Kidney tubule cell (primary cell): ENCODE measurements around the gene CLDN2.
"Not testable (repeated sequence)": the region's sequence is repeated elsewhere in the genome, so short reads cannot be mapped to it uniquely, and the experiment has no call there.

ENCODE experiments used
- DNase-seq: peaks from one replicate; pipeline ENCODE4 v3.0.0-alpha.2; 2018; ENCODE audit warnings: low spot score

CLDN2 gene

GRCh38 chrX:106963111-106963510, 42.9 kb downstream of the CLDN2 start:
- no peak for DNase-seq

- DNase-seq: no peak
These were observed 44.1 kb downstream of the CLDN2 start for GRCh38 chrX:106964290-106964689.

DNA sequence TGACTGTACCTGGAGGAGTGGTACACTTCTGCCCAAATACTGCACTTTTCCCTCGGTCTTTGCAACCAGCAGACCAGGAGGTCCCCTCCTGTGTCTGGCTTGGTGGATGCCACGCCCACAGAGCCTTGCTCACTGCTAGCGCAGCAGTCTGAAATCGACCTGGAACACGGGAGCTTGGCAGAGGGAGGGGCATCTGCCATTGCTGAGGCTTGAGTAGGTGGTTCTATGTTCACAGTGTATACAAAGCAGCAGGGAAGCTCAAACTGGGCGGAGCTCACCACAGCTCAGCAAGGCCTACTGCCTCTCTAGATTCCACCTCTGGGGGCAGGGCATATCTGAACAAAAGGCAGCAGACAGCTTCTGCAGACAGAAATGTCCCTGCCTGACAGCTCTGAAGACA, 46.3 kb downstream of the CLDN2 start:
- DNase-seq: not testable (repeated sequence)

- DNase-seq: no peak
These were observed 52.7 kb downstream of the CLDN2 start for GRCh38 chrX:106972896-106973295.

DNA sequence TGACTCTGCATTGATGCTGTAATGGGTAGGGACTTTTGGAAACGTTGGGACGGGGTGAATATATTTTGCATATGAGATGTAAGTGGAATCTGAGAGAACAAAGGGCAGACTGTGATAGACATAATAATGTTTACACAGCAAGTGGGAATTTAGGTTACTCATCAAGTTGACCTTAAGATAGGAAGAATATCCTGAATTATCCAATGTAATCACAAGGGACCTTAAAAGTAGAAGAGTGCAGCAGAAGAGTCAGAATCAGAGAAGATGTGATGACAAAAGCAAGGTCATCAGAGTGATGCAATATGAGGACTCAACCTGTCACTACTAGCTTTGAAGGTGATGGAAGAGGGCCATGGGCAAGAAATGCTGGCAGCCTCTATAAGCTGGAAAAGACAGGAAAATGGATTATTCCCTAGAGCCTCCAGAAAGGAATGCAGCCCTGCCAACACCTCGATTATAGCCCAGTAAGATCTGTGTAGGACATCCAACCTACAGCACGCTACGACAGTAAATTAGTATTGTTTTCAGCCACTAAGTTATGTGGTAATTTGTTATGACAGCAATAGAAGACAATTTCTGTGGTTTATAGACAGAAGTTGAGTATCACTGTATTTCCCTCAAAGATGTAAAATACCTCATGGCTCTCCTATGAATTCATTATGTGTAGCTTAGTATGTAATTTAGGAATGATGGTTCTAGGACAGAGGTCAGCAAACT, 53.4 kb downstream of the CLDN2 start:
- DNase-seq: no peak

GRCh38 chrX:106976416-106976815, 56.2 kb downstream of the CLDN2 start:
- DNase-seq: no peak
